AG04449 (cell line): Measurements from ENCODE around the gene ZNFX1.

ENCODE experiments used
- CTCF ChIA-PET: fragments of 350-600 bp; formaldehyde crosslinking; extraction: SDS; loops from one replicate; lab custom pipeline; 2021; ENCODE audit warnings: antibody characterized with exemption; lab: Yijun Ruan, JAX
- POLR2A ChIA-PET: fragments of 400-600, 350-600 bp; formaldehyde crosslinking; extraction: SDS; loops from one replicate; lab custom pipeline; 2020; ENCODE audit warnings: antibody characterized with exemption, inconsistent platforms; lab: Yijun Ruan, JAX
- DNase-seq: peaks from one replicate; pipeline ENCODE4 v3.0.0-alpha.2; 2010; ENCODE audit warnings: low read depth, low spot score
- H3K4me3 ChIP-seq: 2 replicates; pipeline ENCODE4 v1.5.1; 2011; ENCODE audit warnings: low read depth, mild to moderate bottlenecking, control low read depth, low read length
- CTCF ChIP-seq: IDR thresholded peaks from one replicate; pipeline ENCODE4 v1.5.1; 2011; ENCODE audit warnings: mild to moderate bottlenecking, moderate library complexity, low read length, control low read depth, inconsistent platforms; ENCODE audit not compliant: insufficient read depth; ENCODE audit errors: missing control alignments

Gene ZNFX1

GRCh38 chr20:49267327-49267726, 10.5 kb downstream of the ZNFX1 start:
- DNase-seq, result no peak
- TF ChIP-seq CTCF, result no peak
- ChIA-PET CTCF (interaction anchor here (0.9 to 2.1 kb wide), 2 partner anchors 9 to 21 kb away, joined by 3 to 7 read pairs; no protein-coding TSS in a partner anchor), POLR2A (interaction anchor here (0.7 kb wide), 1 partner anchor 11 kb away, joined by 4 read pairs; the partner anchor contains the start of gene ZNFX1)
- no peak overlapping the region for H3K4me3 ChIP-seq

DNA sequence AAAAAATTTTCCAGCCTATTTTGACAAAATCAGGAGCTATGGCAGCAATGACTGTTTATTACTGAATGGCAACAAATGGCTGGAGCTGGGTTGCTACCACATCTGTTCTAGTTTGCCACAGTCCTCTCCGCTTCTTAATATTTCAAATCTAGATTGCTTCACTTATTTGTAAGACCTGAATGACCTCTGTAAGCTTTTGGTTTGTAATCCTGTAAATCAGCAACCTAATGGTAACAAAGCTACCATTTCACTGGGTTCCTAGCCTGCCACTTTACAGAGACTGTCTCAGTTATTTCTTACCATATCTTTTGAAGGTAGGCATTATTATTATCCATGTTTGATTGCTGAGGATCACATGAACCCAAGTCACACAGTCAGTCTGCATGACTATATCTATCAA, 15.4 kb downstream of the ZNFX1 start:
- H3K4me3 ChIP-seq, result no peak overlapping the region
- no peak for DNase-seq
- TF ChIP-seq CTCF, result no peak
- ChIA-PET CTCF (interaction anchor here (0.8 to 1.8 kb wide), 4 partner anchors 10 to 19 kb away, joined by 3 to 18 read pairs (median 4); no protein-coding TSS in a partner anchor), POLR2A (interaction anchor here (0.8 to 1.2 kb wide), 2 partner anchors 9 to 16 kb away, joined by 5 read pairs; partner anchors contain the start of gene ZNFX1)

- no peak for TF ChIP-seq CTCF
- CTCF ChIA-PET, result interaction anchor here (1.9 to 2.1 kb wide), 2 partner anchors 10 to 14 kb away, joined by 6 to 10 read pairs; no protein-coding TSS in a partner anchor
- POLR2A ChIA-PET, result interaction anchor here (0.7 kb wide), 1 partner anchor 9 kb away, joined by 4 read pairs; no protein-coding TSS in a partner anchor
- H3K4me3 ChIP-seq, result no peak overlapping the region
- no peak for DNase-seq
These were observed 16.7 kb downstream of the ZNFX1 start for GRCh38 chr20:49261173-49261572.

- no peak overlapping the region for H3K4me3 ChIP-seq
- no peak for TF ChIP-seq CTCF
- no peak for DNase-seq
- ChIA-PET CTCF (interaction anchor here (1.0 to 2.1 kb wide), 3 partner anchors 9 to 16 kb away, joined by 3 to 10 read pairs (median 6); no protein-coding TSS in a partner anchor), POLR2A (no interaction called here)
These were observed 17.6 kb downstream of the ZNFX1 start for GRCh38 chr20:49260218-49260617.

- TF ChIP-seq CTCF, result no peak
- DNase-seq, result no peak
- CTCF ChIA-PET, result interaction anchor here (1.0 to 2.1 kb wide), 4 partner anchors 8 to 16 kb away, joined by 3 to 10 read pairs (median 4); no protein-coding TSS in a partner anchor
- POLR2A ChIA-PET, result no interaction called here
- no peak overlapping the region for H3K4me3 ChIP-seq
These were observed 18.1 kb downstream of the ZNFX1 start for GRCh38 chr20:49259799-49260198.

GRCh38 chr20:49259284-49259683, 18.6 kb downstream of the ZNFX1 start:
- TF ChIP-seq CTCF, result no peak
- DNase-seq, result no peak
- ChIA-PET CTCF (interaction anchor here (1.2 to 2.1 kb wide), 3 partner anchors 8 to 12 kb away, joined by 3 to 10 read pairs (median 6); no protein-coding TSS in a partner anchor), POLR2A (no interaction called here)
- H3K4me3 ChIP-seq, result no peak overlapping the region
